Fibroblast of mammary gland (primary cell): ENCODE data around the gene MAST3.

Source experiments
- DNase-seq: peaks from one replicate; pipeline ENCODE4 v3.0.0-alpha.2; 2010; ENCODE audit warnings: low read depth
- H3K4me3 ChIP-seq: 2 replicates; pipeline ENCODE4 v1.5.1; 2011; ENCODE audit warnings: low read depth, mild to moderate bottlenecking, low read length, moderate library complexity; ENCODE audit not compliant: control insufficient read depth
- TF ChIP-seq, protein P1 (sequence below): conservative IDR thresholded peaks from 2 replicates; pipeline ENCODE4 v1.5.1; 2011; ENCODE audit warnings: low read depth, low read length, inconsistent platforms; ENCODE audit not compliant: control insufficient read depth, insufficient read depth

Gene MAST3

DNA sequence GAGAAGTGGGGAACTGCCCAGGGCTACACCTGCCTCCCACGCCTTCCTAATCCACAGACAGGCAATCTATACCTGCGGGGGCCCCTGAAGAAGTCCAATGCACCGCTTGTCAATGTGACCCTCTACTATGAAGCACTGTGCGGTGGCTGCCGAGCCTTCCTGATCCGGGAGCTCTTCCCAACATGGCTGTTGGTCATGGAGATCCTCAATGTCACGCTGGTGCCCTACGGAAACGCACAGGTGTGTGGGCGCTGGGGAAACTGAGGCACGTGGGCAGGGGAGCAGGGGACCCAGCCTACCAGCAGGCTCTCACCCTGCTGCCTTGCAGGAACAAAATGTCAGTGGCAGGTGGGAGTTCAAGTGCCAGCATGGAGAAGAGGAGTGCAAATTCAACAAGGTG lies 77.4 kb downstream of the MAST3 start:
- H3K4me3 ChIP-seq, result no peak overlapping the region
- TF ChIP-seq, protein P1, sequence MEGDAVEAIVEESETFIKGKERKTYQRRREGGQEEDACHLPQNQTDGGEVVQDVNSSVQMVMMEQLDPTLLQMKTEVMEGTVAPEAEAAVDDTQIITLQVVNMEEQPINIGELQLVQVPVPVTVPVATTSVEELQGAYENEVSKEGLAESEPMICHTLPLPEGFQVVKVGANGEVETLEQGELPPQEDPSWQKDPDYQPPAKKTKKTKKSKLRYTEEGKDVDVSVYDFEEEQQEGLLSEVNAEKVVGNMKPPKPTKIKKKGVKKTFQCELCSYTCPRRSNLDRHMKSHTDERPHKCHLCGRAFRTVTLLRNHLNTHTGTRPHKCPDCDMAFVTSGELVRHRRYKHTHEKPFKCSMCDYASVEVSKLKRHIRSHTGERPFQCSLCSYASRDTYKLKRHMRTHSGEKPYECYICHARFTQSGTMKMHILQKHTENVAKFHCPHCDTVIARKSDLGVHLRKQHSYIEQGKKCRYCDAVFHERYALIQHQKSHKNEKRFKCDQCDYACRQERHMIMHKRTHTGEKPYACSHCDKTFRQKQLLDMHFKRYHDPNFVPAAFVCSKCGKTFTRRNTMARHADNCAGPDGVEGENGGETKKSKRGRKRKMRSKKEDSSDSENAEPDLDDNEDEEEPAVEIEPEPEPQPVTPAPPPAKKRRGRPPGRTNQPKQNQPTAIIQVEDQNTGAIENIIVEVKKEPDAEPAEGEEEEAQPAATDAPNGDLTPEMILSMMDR, result no peak
- DNase-seq, result no peak

DNA sequence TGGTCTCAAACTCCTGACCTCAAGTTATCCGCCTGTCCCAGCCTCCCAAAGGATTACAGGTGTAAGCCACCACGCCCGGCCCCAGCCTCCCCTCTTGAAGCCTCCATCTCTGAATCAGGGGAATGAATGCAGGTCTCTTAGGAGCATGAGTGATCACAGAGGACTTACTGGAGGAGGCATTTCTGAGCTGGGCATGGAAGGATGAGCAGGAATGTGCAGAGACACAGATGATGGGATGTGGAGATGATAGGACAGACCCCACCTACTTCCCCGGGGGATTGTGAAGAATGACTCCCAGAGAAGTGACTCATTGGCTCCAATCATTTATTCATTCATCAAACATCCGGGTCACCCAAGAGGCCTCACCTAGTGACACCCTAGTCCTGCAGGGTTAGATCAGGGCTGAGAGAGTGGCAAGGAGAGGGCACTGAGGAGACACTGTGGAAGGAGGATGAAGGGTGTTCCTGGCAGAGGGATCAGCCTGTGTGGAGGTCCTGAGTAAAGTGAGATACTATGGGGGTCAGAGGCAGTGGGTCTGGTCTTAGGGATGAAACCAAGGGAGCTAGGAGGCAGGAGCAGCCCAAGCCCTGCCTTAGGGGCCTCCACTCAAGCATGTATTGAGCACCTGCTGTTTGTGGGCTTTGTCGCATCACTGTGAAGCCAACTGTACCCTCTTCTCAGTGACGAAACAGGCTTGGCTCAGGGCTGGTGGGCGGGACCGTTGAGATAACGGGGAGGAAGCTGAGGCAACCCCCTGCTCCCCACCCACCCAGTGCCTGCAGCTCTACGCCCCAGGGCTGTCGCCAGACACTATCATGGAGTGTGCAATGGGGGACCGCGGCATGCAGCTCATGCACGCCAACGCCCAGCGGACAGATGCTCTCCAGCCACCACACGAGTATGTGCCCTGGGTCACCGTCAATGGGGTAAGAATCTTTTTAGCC lies 79.1 kb downstream of the MAST3 start:
- H3K4me3 ChIP-seq, result no peak overlapping the region
- TF ChIP-seq, protein P1, result no peak
- no peak for DNase-seq

DNA sequence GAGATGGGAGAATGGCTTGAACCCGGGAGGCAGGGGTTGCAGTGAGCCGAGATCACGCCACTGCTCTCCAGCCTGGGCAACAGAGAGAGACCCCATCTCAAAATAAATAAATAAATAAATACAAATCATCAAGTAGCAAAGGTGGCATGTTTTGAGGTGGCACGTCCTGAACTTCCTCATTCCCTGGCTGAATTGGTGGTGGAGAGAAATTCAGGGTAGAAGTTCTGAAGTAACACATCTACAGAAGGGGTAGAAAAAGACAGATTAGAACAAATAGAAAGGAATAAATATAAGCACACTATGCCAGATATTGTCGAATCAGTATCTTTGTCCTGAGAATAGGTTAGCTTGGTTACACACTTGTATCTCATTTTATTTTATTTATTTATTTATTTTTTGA lies 82.4 kb downstream of the MAST3 start:
- no peak for DNase-seq
- TF ChIP-seq, protein P1, result no peak
- no peak overlapping the region for H3K4me3 ChIP-seq

DNA sequence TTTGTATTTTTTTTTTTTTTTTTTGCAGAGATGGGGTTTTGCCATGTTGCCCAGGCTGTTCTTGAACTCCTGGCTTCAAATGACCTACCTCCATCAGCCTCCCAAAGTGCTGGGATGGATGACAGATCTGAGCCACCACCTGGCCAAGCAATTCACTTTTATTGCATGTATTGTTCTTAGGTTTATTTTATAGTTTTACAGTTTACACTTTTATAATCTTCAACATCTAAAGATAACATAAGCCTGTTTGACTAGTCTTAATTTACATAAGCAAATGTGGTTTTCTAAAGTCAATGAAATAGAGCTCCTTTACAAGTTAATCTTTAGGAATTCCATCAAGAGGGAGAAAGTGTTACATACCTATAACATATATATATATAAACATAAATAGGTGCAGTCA lies 86.0 kb downstream of the MAST3 start:
- DNase-seq, result no peak
- no peak overlapping the region for H3K4me3 ChIP-seq

DNA sequence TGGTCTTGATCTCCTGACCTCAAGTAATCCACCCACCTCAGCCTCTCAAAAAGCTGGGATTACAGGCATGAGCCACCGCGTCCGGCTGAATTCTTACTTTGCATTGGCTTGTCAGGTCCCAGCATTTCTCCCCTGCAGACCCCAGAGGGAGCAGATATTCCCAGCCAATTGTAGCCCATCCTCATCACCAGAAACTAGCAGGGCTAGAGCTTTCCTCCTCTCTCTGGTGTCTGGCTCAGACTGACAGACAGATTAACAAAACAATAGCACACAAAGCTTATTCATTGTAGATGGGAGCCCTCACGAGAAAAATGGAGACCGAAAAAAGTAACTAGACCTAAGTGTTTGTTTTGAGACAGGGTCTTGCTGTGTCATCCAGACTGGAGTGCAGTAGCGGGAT lies 88.0 kb downstream of the MAST3 start:
- H3K4me3 ChIP-seq, result no peak overlapping the region
- DNase-seq, result no peak
- TF ChIP-seq, protein P1, result no peak

More for the DNA sequence above, 86.0 kb downstream of the MAST3 start:
- TF ChIP-seq, protein P1, result no peak

DNA sequence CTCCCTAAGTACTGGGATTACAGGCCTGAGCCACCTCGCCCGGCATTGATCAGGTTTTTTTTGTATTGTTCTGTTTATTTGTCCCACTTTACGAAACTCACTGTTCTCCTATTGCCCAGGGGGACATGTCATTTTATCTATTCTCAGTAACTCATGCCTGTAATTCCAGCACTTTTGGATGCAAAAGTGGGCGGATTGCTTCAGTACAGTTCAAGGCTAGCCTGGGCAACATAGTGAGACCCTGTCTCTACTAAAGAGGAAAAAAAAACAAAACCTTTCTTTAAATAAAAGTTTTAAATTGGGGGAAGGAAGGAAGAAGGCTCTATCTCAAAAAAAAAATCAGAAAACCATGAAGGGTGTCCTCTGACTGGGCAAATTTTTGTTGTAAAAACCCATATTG lies 92.7 kb downstream of the MAST3 start:
- no peak for DNase-seq
- TF ChIP-seq, protein P1, result no peak
- no peak overlapping the region for H3K4me3 ChIP-seq

DNA sequence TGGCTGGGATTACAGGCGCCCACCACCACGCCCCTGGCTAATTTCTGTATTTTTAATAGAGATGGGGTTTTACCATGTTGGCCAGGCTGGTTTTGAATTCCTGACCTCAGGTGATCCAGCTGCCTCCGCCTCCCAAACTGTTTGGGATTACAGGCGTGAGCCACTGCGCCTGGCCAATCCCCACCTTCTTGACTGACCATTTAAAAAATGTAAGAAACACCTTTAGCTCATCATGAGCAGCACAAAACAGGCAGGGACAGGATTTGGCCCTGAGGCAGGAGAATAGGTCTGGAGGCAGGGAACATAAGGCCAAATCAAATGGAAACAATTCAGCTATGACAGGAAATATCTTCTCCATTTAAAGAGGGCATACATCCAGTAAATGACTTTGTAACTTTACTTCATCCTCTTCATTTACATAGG lies 94.1 kb downstream of the MAST3 start:
- peak overlapping the region; percentile 68 for H3K4me3 ChIP-seq
- TF ChIP-seq, protein P1, result no peak
- no peak for DNase-seq
